ENCODE data around the gene CDC14C.
"Not testable (repeated sequence)": the region's sequence is repeated elsewhere in the genome, so short reads cannot be mapped to it uniquely, and the experiment has no call there.

CDC14C gene
- long read RNA-seq, donor 1, result 0 reads
- long read RNA-seq, donor 2, result 0 reads
- long read RNA-seq, donor 3, result 0 reads
- long read RNA-seq, donor 4, result 0 reads
- long read RNA-seq, donor 5, result 0 reads
- long read RNA-seq, donor 6, result 0 reads
- long read RNA-seq, donor 7, result 0 reads
- long read RNA-seq, donor 8, result 0 reads

GRCh38 chr7:48924433-48924832 is at the start of gene CDC14C:
CDC14C (plus strand) TSS chr7:48924547; CDS start chr7:48924673, 126 bp downstream.
- no peak for DNase-seq

GRCh38 chr7:48875045-48875916 is 49.1 kb upstream of the CDC14C start:
- DNase-seq, result peak; percentile 17

- DNase-seq, result no peak
These were observed 48.3 kb upstream of the CDC14C start for GRCh38 chr7:48876087-48876486.

GRCh38 chr7:48880851-48881250 is 43.5 kb upstream of the CDC14C start:
- DNase-seq, result no peak

GRCh38 chr7:48887500-48887899 is 36.8 kb upstream of the CDC14C start:
- no peak for DNase-seq

GRCh38 chr7:48894574-48894973 is 29.8 kb upstream of the CDC14C start:
- DNase-seq, result no peak

GRCh38 chr7:48899932-48900331 is 24.4 kb upstream of the CDC14C start:
- DNase-seq, result no peak

GRCh38 chr7:48901966-48902365 is 22.4 kb upstream of the CDC14C start:
- DNase-seq, result no peak

GRCh38 chr7:48904975-48905374 is 19.4 kb upstream of the CDC14C start:
- no peak for DNase-seq

- DNase-seq, result not testable (repeated sequence)
These were observed 18.7 kb upstream of the CDC14C start for GRCh38 chr7:48905686-48906085.

GRCh38 chr7:48909887-48910286 is 14.5 kb upstream of the CDC14C start:
- DNase-seq, result not testable (repeated sequence)

- no peak for DNase-seq
These were observed 7.1 kb downstream of the CDC14C start for GRCh38 chr7:48931481-48931880.

GRCh38 chr7:48932126-48932910 is 8.0 kb downstream of the CDC14C start:
- DNase-seq, result no peak

GRCh38 chr7:48933549-48934085 is 9.3 kb downstream of the CDC14C start:
- no peak for DNase-seq

GRCh38 chr7:48938539-48939295 is 14.4 kb downstream of the CDC14C start:
- DNase-seq, result no peak

GRCh38 chr7:48943279-48943990 is 19.1 kb downstream of the CDC14C start:
- DNase-seq, result no peak

GRCh38 chr7:48955916-48956315 is 31.6 kb downstream of the CDC14C start:
- DNase-seq, result no peak

GRCh38 chr7:48959676-48960075 is 35.3 kb downstream of the CDC14C start:
- no peak for DNase-seq

GRCh38 chr7:48962821-48963505 is 38.6 kb downstream of the CDC14C start:
- DNase-seq, result no peak

GRCh38 chr7:48964074-48964473 is 39.7 kb downstream of the CDC14C start:
- no peak for DNase-seq

GRCh38 chr7:48971173-48971572 is 46.8 kb downstream of the CDC14C start:
- no peak for DNase-seq

Measured in right kidney (tissue), 9 donors.